ENCODE results near the gene CXCL16. TPM values are rescaled to one million over a fixed set of nuclear protein-coding genes. Genes with fewer than 3 reads are reported as not detected.

CXCL16 gene
- total RNA-seq, 2 donors from 2014 or later = 22.6 to 46.3 TPM

DNA sequence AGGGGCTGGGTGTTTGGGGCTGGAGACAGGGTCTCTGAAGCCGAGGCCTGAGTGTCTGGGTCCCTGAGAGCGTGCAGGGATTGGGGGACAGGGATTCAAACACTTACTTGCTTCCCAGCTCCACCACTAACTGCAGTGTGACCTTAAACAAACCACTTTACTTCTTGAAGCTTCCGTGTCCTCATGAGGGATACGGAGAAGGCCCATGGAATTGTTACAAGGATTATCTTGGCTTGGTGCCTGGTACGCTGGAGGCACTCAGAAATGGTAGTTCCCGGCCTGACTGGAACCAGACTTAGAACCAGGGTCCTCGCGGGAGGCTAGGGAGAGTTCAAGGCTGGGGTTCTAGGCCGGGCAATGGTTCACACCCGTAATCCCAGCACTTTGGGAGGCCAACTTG is 2.9 kb upstream of the CXCL16 start:
- Mint-ChIP-seq H3K36me3 (no peaks in the 10 kb centered on the region), H3K4me1 (ENCODE audit: low read depth in 2 of 2) (peaks cover 20 to 24% of the 10 kb centered on the region in 2 donors), H3K4me3 (no peak overlapping the region), H3K9me3 (no peaks in the 10 kb centered on the region), H3K27me3 (peaks cover 16 to 21% of the 10 kb centered on the region in 2 donors), H3K27ac (no peak overlapping the region)
- DNase-seq (ENCODE audit: low spot score) = no peak
- ATAC-seq = no peak

DNA sequence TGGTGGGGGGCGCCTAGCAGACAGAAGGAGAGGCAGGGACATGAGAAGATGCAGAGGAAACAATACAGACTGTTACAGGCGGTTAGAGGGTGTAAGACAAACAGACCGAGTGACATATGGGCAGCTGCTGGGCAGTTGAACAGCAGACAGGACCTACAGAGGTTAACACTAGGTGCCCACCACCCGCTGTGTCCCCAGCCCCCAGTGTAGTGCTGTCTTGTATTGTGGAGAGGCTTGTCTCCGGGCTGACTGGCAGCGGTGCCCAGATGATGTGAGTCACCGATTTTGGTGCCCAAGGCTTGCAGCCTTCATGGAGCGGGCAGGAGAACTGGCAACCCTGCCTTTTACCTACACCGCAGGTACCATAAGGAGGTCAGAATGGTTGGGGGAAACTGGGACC is 2.4 kb upstream of the CXCL16 start:
- Mint-ChIP-seq H3K27ac (no peak overlapping the region), H3K27me3 (peaks cover 16 to 21% of the 10 kb centered on the region in 2 donors), H3K4me1 (ENCODE audit: low read depth in 2 of 2) (peaks cover 18 to 23% of the 10 kb centered on the region in 2 donors)

DNA sequence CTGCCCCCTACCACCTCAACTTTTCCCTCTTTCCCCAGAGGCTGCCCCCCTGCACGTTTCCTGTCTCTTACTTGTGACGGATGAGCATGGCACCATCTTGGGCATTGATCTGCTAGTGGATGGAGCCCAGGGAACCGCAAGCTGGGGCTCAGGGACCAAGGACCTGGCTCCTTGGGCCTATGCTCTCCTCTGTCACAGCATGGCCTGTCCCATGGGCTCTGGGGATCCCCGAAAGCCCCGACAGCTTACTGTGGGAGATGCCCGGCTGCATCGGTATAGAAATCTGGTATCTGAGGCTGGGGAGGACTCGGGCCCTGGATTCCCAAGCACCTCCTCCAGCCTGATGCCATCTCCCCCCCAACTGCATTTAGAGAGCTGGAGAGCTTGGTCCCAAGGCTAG is 1.8 kb upstream of the CXCL16 start:
- peaks cover 18 to 21% of the 10 kb centered on the region in 2 donors for H3K4me1 Mint-ChIP-seq (ENCODE audit: low read depth in 2 of 2)
- DNase-seq (ENCODE audit: low spot score) (no peak), ATAC-seq (no peak)
- H3K27ac Mint-ChIP-seq = peak overlapping the region in 1 of 2 donors; percentile 60
- H3K36me3 Mint-ChIP-seq = no peaks in the 10 kb centered on the region
- peak overlapping the region; percentile 38 for H3K4me3 Mint-ChIP-seq
- H3K9me3 Mint-ChIP-seq = no peaks in the 10 kb centered on the region
- peaks cover 16 to 18% of the 10 kb centered on the region in 2 donors for H3K27me3 Mint-ChIP-seq

More for the DNA sequence above, 2.4 kb upstream of the CXCL16 start:
- Mint-ChIP-seq H3K36me3 (no peaks in the 10 kb centered on the region), H3K4me3 (no peak overlapping the region), H3K9me3 (no peaks in the 10 kb centered on the region)
- ATAC-seq (no peak), DNase-seq (ENCODE audit: low spot score) (no peak)

DNA sequence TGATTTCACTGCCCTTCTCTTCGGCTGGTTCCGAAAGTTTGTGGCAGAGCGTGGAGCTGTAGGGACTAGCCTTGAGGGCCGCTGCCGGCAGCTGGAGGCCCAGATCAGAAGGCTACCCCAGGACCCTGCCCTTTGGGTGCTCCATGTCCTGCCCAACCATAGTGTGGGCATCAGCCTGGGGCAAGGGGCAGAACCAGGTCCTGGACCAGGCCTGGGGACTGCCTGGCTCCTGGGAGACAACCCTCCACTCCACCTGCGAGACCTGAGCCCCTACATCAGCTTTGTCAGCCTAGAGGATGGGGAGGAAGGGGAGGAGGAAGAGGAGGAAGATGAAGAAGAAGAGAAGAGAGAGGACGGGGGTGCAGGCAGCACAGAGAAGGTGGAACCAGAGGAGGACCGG is 856 bp upstream of the CXCL16 start:
- Mint-ChIP-seq H3K36me3 (peaks cover 6% of the 10 kb centered on the region), H3K9me3 (no peaks in the 10 kb centered on the region), H3K27ac (peak overlapping the region in 1 of 2 donors; percentile 71), H3K4me3 (peak overlapping the region; percentile 81), H3K27me3 (peaks cover 20 to 25% of the 10 kb centered on the region in 2 donors), H3K4me1 (ENCODE audit: low read depth in 2 of 2) (peaks cover 26% of the 10 kb centered on the region in 2 donors)
- DNase-seq (ENCODE audit: low spot score) = no peak
- ATAC-seq = no peak

DNA sequence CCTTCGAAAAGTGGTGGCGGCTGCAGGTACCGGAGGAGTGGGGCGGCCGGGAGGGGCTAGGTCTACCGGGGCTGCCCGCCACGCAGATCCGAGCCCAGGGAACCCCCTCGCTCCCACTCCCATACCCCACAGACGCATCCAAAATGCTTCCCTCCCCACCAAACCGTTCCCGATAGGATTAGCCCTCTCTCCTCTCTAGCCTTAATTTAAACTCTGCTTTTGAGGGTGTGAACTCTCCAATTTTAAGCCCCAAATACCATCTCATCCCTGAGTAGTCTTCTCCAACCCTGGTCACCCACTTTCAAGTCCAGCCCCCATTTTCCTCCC is 260 bp upstream of the CXCL16 start:
- peak overlapping the region in 1 of 2 donors; percentile 71 for H3K27ac Mint-ChIP-seq
- peaks cover 18 to 25% of the 10 kb centered on the region in 2 donors for H3K27me3 Mint-ChIP-seq

DNA sequence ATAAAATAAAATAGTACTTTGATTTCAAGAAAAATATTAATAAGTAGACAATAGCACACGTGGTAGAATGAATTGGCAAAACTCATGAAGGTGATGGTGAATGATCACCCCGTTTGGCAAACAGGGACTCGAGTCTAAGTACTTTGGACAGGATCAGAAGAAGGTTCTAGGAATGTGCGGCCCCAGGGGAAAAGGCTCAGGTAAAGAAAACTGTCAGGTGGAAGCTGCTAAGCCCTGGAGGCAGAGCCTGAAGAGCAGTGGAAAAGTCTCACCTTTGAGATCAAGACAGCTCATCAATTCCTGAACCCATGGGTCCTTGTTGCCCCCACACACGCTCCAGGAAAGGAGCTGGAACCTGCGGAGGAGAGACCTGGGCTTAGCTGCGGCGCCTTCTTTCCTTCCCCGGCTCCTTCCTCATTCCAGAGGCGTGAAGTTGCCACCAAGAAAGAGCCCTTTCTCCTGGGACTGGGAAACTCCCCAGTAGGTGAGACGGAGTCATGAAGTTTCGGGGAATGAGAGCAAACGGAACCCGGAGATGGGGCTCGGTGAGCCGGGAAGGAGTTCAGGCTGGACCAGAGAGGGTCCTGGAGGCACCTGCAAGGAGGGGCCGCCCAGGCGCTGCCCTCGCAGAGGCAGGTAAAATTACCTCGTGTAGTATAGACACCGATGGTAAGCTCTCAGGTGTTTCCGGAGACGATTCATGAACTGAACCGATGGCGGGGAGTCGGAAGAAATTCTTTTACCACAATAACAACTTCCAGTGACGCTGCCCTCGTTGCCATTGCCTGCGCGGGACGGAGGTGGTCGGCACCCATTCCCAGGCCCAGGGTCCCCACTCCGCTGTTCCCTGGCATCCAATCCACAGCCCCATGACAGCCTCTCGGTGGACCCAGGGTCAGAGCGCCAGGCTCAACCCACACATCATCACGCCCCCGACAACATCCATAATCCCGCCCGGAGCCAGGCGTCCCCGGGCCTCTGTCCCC is 1.3 kb downstream of the CXCL16 start:
- Mint-ChIP-seq H3K36me3 (peaks cover 11% of the 10 kb centered on the region), H3K4me1 (ENCODE audit: low read depth in 2 of 2) (peaks cover 33 to 36% of the 10 kb centered on the region in 2 donors), H3K4me3 (peak overlapping the region; percentile 85), H3K27me3 (peaks cover 15 to 25% of the 10 kb centered on the region in 2 donors), H3K9me3 (no peaks in the 10 kb centered on the region), H3K27ac (peak overlapping the region; percentile 18 to 82)
- DNase-seq (ENCODE audit: low spot score) = no peak
- peak in 1 of 2 donors; percentile 2 for ATAC-seq

More for the DNA sequence above, 260 bp upstream of the CXCL16 start:
- DNase-seq (ENCODE audit: low spot score) (no peak), ATAC-seq (no peak)
- Mint-ChIP-seq H3K9me3 (no peaks in the 10 kb centered on the region), H3K36me3 (peaks cover 6% of the 10 kb centered on the region), H3K4me1 (ENCODE audit: low read depth in 2 of 2) (peaks cover 27 to 29% of the 10 kb centered on the region in 2 donors), H3K4me3 (peak overlapping the region; percentile 81)

DNA sequence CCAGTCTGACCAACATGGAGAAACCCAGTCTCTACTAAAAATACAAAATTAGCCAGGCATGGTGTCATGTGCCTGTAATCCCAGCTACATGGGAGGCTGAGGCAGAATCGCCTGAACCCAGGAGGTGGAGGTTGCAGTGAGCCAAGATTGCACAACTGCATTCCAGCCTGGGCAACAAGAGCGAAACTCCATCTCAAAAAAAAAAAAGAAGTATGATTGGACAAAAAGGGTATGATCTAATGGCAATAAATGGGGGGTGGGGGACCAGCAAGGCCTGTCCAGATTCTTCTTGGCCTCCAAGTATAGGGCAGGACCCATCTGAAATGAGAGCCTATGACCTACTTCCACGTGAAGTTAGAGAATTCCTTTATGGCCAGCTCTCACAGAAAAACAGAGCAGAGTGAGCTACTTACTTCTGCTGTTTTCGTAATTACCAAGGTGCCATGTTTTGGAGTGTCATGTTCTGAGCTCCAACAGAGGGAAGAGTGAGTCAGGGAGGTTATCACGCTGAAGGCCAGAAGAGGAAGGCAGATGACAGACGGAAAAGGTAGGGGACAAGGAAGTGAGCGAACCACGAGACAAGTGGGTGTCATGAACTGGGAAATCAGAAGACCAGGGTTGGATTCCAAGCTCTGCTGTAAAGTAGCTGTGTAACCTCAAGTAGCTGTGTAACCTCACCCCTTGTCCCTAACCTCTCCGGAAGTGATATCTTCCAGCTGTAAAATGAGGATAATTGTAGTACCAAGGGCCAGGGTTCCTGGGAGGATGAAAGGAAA is 3.7 kb downstream of the CXCL16 start:
- ATAC-seq (no peak), DNase-seq (ENCODE audit: low spot score) (no peak)
- no peaks in the 10 kb centered on the region for H3K9me3 Mint-ChIP-seq
- H3K4me1 Mint-ChIP-seq (ENCODE audit: low read depth in 2 of 2) = peaks cover 46 to 49% of the 10 kb centered on the region in 2 donors
- H3K36me3 Mint-ChIP-seq = peaks cover 15% of the 10 kb centered on the region
- H3K4me3 Mint-ChIP-seq = peak overlapping the region; percentile 24
- H3K27me3 Mint-ChIP-seq = peaks cover 15 to 25% of the 10 kb centered on the region in 2 donors
- H3K27ac Mint-ChIP-seq = peak overlapping the region in 1 of 2 donors; percentile 73

DNA sequence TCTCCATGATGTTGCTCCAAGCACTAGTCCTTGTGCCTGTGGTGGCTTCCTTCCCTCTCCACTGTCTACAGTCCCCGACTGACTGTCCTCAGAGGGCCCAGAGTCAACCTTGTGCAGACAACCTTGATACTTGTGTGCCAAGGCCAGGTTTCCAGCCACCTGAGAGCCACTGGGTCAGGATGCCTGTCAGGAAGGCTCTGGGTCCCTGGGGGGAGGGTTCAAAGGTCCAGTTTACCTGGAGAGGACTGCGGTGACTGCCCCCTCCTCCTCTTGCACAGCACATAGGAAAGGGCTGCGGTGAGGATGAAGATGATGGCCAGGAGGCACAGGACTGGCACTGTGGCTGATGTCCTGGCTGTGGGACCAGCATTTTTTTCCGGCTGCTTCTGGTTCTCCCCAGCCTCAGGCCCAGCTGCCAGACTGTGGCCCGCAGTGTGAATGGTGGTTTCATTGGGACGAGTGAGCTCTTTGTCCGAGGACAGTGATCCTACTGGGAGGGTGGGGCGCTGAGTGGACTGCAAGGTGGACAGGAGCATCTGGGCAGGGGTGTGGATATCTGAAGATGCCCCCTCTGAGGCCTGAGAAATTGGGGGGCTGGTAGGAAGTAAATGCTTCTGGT is 4.8 kb downstream of the CXCL16 start:
- Mint-ChIP-seq H3K36me3 (peaks cover 15% of the 10 kb centered on the region), H3K9me3 (no peaks in the 10 kb centered on the region), H3K4me1 (ENCODE audit: low read depth in 2 of 2) (peaks cover 47 to 51% of the 10 kb centered on the region in 2 donors), H3K4me3 (no peak overlapping the region), H3K27me3 (peaks cover 8 to 17% of the 10 kb centered on the region in 2 donors), H3K27ac (peak overlapping the region; percentile 62 to 63)
- no peak for ATAC-seq
- no peak for DNase-seq (ENCODE audit: low spot score)

DNA sequence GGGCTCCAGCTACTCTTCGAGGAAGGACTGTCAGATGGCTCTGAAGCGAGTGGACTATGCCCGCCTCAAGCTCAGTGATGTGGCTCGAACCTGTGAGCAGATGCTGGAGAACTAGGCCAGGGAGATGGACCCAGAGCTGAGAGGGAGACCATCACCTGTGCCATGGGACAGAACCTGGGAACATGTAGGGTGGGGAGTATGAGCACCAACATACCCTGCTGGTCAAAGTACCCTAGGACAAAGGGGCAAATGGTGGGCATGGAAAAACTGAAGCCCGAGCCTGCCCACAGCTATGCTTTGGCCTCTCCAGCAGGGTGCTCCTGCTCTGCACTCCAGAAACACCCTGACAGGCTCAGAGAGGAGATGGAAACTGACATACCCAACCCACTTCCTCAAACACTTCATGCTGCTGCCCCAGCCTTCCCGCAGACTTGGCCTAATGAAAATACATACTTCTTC is 6.6 kb downstream of the CXCL16 start:
- no peak for DNase-seq (ENCODE audit: low spot score)
- Mint-ChIP-seq H3K9me3 (no peaks in the 10 kb centered on the region), H3K27ac (peak overlapping the region; percentile 96 to 98), H3K4me1 (ENCODE audit: low read depth in 2 of 2) (peaks cover 49 to 56% of the 10 kb centered on the region in 2 donors), H3K36me3 (peaks cover 15% of the 10 kb centered on the region), H3K27me3 (peaks cover 7 to 10% of the 10 kb centered on the region in 2 donors), H3K4me3 (peak overlapping the region; percentile 99)
- no peak for ATAC-seq

DNA sequence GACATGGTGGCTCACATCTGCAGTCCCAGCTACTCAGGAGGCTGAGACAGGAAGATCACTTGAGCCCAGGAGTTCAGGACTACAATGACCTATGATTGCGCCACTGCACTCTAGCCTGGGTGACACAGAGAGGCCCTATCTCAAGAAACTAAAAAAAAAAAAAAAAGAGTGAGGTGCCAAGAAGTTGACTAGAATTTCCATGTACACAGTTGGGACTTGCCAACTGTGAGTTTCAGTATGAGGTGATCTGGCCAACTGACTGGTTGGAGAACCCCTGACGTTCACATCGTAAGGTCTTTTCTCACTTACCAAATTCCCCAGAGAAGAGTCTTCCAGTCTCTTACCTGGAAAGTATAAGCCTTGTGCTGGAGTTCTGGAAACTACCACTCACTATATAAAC is 11.6 kb downstream of the CXCL16 start:
- peak; percentile 86 for DNase-seq (ENCODE audit: low spot score)
- peak; percentile 62 to 80 for ATAC-seq
- Mint-ChIP-seq H3K27me3 (no peaks in the 10 kb centered on the region), H3K9me3 (no peaks in the 10 kb centered on the region), H3K4me3 (peak overlapping the region; percentile 84), H3K27ac (peak overlapping the region; percentile 93 to 100), H3K4me1 (ENCODE audit: low read depth in 2 of 2) (peaks cover 57 to 66% of the 10 kb centered on the region in 2 donors), H3K36me3 (peaks cover 4% of the 10 kb centered on the region)

DNA sequence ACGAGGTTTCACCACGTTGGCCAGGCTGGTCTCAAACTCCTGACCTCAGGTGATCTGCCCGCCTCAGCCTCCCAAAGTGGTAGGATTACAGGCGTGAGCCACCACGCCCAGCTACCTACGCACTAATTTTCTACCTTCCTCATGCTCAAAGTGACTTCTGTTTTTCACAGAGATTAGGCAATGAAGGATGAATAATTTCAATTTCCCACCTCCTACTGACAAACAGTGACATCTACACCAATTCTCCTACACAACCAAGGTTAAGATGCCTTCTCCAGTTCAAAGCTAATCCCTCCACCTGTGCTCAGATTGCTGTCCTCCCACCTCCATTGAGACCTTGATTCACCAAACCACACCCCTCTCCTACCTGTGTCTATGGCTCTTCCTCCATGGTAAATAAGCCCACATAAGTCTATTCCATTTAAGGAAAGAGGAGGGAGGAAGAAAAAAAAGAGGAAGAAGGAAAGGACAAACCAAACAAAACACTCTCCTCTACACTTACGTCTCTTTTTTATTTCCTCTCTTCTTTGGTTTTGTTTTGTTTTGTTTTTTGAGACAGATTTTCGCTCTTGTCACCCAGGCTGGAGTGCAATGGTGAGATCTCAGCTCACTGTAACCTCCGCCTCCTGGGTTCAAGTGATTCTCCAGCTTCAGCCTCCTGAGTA is 13.9 kb downstream of the CXCL16 start:
- H3K27ac Mint-ChIP-seq = peak overlapping the region; percentile 93 to 100
- no peak for ATAC-seq
- H3K27me3 Mint-ChIP-seq = no peaks in the 10 kb centered on the region
- H3K4me1 Mint-ChIP-seq (ENCODE audit: low read depth in 2 of 2) = peaks cover 67 to 73% of the 10 kb centered on the region in 2 donors
- peak overlapping the region; percentile 55 for H3K4me3 Mint-ChIP-seq
- peaks cover 5% of the 10 kb centered on the region for H3K36me3 Mint-ChIP-seq
- DNase-seq (ENCODE audit: low spot score) = peak; percentile 49
- no peaks in the 10 kb centered on the region for H3K9me3 Mint-ChIP-seq

DNA sequence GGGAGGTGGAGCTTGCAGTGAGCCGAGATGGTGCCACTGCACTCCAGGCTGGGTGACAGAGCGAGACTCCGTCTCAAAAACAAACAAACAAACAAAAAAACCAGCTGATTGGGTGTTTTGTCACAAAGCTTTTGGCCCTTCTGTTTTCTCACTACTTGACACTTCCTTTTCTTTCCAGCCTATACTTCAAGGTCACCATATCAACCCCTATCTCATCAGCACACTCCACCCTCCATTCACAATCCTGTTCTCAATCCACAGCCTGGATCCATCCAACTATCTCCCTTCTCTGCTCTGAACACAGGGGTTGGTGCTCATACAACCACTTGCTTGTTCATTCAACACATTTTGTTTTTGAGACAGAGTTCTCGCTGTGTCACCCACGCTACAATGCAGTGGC is 15.1 kb downstream of the CXCL16 start:
- ATAC-seq = no peak
- Mint-ChIP-seq H3K4me1 (ENCODE audit: low read depth in 2 of 2) (peaks cover 74% of the 10 kb centered on the region in 2 donors), H3K27ac (peak overlapping the region; percentile 93 to 100), H3K27me3 (no peaks in the 10 kb centered on the region), H3K36me3 (peaks cover 6% of the 10 kb centered on the region), H3K9me3 (no peaks in the 10 kb centered on the region), H3K4me3 (peak overlapping the region; percentile 5)
- peak; percentile 20 for DNase-seq (ENCODE audit: low spot score)
